B cell (primary cell): ENCODE data around the gene CYB5D1. TPM values are rescaled to one million over a fixed set of nuclear protein-coding genes. Genes with fewer than 3 reads are reported as not detected.

Experiments
- ATAC-seq: fragments of 200-7000 bp; cut with Tn5 transposase; one replicate; pipeline ENCODE4 v1.10.0; 2021; ENCODE audit warnings: low read depth, mild to moderate bottlenecking, moderate number of reproducible peaks, moderate library complexity
- CTCF ChIA-PET: fragments of 350-600 bp; sonication (Branson Sonifier 250); formaldehyde crosslinking; loops from one replicate; lab custom pipeline; 2021; ENCODE audit warnings: antibody characterized with exemption, inconsistent platforms; lab: Charles Lee
- POLR2A ChIA-PET: fragments of 350-600 bp; sonication (Branson Sonifier 250); formaldehyde crosslinking; loops from one replicate; lab custom pipeline; 2021; ENCODE audit warnings: antibody characterized with exemption; lab: Charles Lee
- DNase-seq: peaks from one replicate; pipeline ENCODE4 v3.0.0; 2013
- H2AFZ ChIP-seq: 2 replicates; pipeline ENCODE4 v1.6.1; 2012; ENCODE audit warnings: mild to moderate bottlenecking, low read depth, low read length; ENCODE audit not compliant: insufficient read depth, poor library complexity, severe bottlenecking
- H3K27ac ChIP-seq, 2 donors: 1 replicate in 1 of 2; 2 replicates in 1 of 2; pipeline ENCODE4 v1.5.1; 2012 to 2013; ENCODE audit warnings: low read length in 2 of 2, mild to moderate bottlenecking in 2 of 2, moderate library complexity in 1 of 2
- H3K27me3 ChIP-seq, 4 experiments: fragments of 200-600 bp in 1 of 4; sonication (generic) in 1 of 4; replicated peaks in 1 of 4; 1 replicate in 2 of 4; 2 replicates in 2 of 4; pipeline versions ENCODE4 v1.6.1 to v1.7.0; 2013 to 2016; ENCODE audit warnings: low read length in 3 of 4, mild to moderate bottlenecking in 2 of 4, mixed read lengths in 1 of 4, moderate library complexity in 1 of 4; ENCODE audit not compliant: insufficient read depth in 4 of 4, control insufficient read depth in 3 of 4; ENCODE audit errors: control extremely low read depth in 1 of 4
- H3K36me3 ChIP-seq, 2 experiments: replicated peaks in 1 of 2; 1 replicate in 1 of 2; 2 replicates in 1 of 2; pipeline versions ENCODE4 v1.6.1 to v1.7.1; 2013; ENCODE audit warnings: low read length in 1 of 2; ENCODE audit not compliant: insufficient read depth in 2 of 2, control insufficient read depth in 1 of 2; ENCODE audit errors: control extremely low read depth in 1 of 2, extremely low read depth in 1 of 2
- H3K4me1 ChIP-seq, 2 donors: fragments of 200-600 bp in 1 of 2; sonication (generic) in 1 of 2; 1 replicate in 1 of 2; 2 replicates in 1 of 2; pipeline versions ENCODE4 v1.5.1 to v1.6.1; 2013 to 2017; ENCODE audit warnings: low read length in 2 of 2; ENCODE audit not compliant: control insufficient read depth in 2 of 2, insufficient read depth in 2 of 2
- H3K4me2 ChIP-seq: replicated peaks from 2 replicates; pipeline ENCODE3; 2012; ENCODE audit warnings: mild to moderate bottlenecking, low read depth, low read length; ENCODE audit not compliant: poor library complexity, severe bottlenecking
- H3K4me3 ChIP-seq, 5 experiments: fragments of 200-600 bp in 1 of 5; sonication (generic) in 1 of 5; 1 replicate in 3 of 5; 2 replicates in 2 of 5; pipeline versions ENCODE4 v1.5.1 to v1.7.0; 2011 to 2016; ENCODE audit warnings: low read length in 4 of 5, mild to moderate bottlenecking in 4 of 5, low read depth in 2 of 5, control low read depth in 1 of 5, moderate library complexity in 1 of 5; ENCODE audit not compliant: insufficient read depth in 1 of 5; ENCODE audit errors: control extremely low read depth in 1 of 5, extremely low read depth in 1 of 5
- H3K79me2 ChIP-seq: fragments of 200-600 bp; sonication (generic); one replicate; pipeline ENCODE4 v1.6.0; 2016; ENCODE audit warnings: low read length; ENCODE audit not compliant: control insufficient read depth, insufficient read depth
- H3K9ac ChIP-seq: fragments of 200-600 bp; sonication (generic); 2 replicates; pipeline ENCODE4 v1.6.1; 2017; ENCODE audit warnings: mild to moderate bottlenecking, low read length, moderate library complexity
- H3K9me3 ChIP-seq, 3 donors: one replicate each; pipeline versions ENCODE4 v1.6.1 to v1.7.1; 2013; ENCODE audit warnings: low read length in 2 of 3; ENCODE audit not compliant: control insufficient read depth in 2 of 3, insufficient read depth in 1 of 3; ENCODE audit errors: control extremely low read depth in 1 of 3
- H4K20me1 ChIP-seq: 2 replicates; pipeline ENCODE4 v1.6.0; 2012; ENCODE audit warnings: mild to moderate bottlenecking, low read length; ENCODE audit not compliant: insufficient read depth, control insufficient read depth, poor library complexity, severe bottlenecking
- H3K27ac Mint-ChIP-seq: one replicate; pipeline ENCODE4 v1.8.0; 2021; ENCODE audit warnings: mixed read lengths
- H3K27me3 Mint-ChIP-seq: one replicate; pipeline ENCODE4 v1.8.0; 2021; ENCODE audit warnings: mixed read lengths
- H3K4me1 Mint-ChIP-seq: one replicate; pipeline ENCODE4 v1.8.0; 2021; ENCODE audit warnings: mixed read lengths
- H3K4me3 Mint-ChIP-seq: one replicate; pipeline ENCODE4 v1.8.0; 2021; ENCODE audit warnings: mixed read lengths
- H3K9me3 Mint-ChIP-seq: one replicate; pipeline ENCODE4 v1.8.0; 2022; ENCODE audit warnings: mixed read lengths; ENCODE audit not compliant: insufficient read depth
- CTCF ChIP-seq: fragments of 200-600 bp; IDR thresholded peaks from one replicate; pipeline ENCODE4 v1.8.0; 2022; ENCODE audit warnings: antibody characterized with exemption, mild to moderate bottlenecking
- EZH2 ChIP-seq: IDR thresholded peaks from 2 replicates; pipeline ENCODE4 v1.6.1; 2012; ENCODE audit warnings: borderline replicate concordance, low read depth, mild to moderate bottlenecking, moderate library complexity, low read length; ENCODE audit not compliant: insufficient read depth, poor library complexity, severe bottlenecking
- WGBS: methylation state at CpG from one replicate; pipeline ENCODE4 v1.1.5; 2013; ENCODE audit warnings: missing lambda C conversion rate; ENCODE audit not compliant: insufficient coverage; 5-methylcytosine and 5-hydroxymethylcytosine counted together
- intact Hi-C: fragments of 100-400 bp; cut with micrococcal nuclease; formaldehyde crosslinking; loops from one replicate; pipeline ENCODE4 v1.10.0; 2022
- polyA plus RNA-seq: library from polyadenylated mRNA; depleted of rRNA; stranded (reverse); fragments of >200 nt; gene quantifications from 2 replicates; pipeline ENCODE4 v1.2.3, GENCODE V29; 2012
- total RNA-seq, 2 donors: library from RNA; stranded (reverse); fragments of 120-200 nt in 1 of 2; gene quantifications; 1 replicate in 1 of 2; 2 replicates in 1 of 2; pipeline versions ENCODE4 v1.2.3 to v1.2.4, GENCODE V29; 2013 to 2022

The CYB5D1 gene
- total and polyA plus RNA-seq, 2 donors (not counting 1 experiment from before 2014, with no cell fraction given) = 6.3 to 10.2 TPM

- H3K27me3 Mint-ChIP-seq = no peaks in the 10 kb centered on the region
- Histone ChIP-seq H3K9ac (peak overlapping the region; percentile 100), H3K27ac (peak overlapping the region; percentile 100), H3K9me3 (no peaks in the 10 kb centered on the region), H3K4me2 (peak overlapping the region; percentile 100), H3K79me2 (peaks cover 31% of the 10 kb centered on the region), H4K20me1 (peaks cover 59% of the 10 kb centered on the region), H3K4me3 (peak overlapping the region; percentile 72 to 95 (median 93)), H3K27me3 (no peaks in the 10 kb centered on the region), H3K36me3 (peaks cover 0 to 20% of the 10 kb centered on the region in 2 experiments), H3K4me1 (peaks cover 27 to 57% of the 10 kb centered on the region in 2 donors), H2AFZ (peak overlapping the region; percentile 11)
- intact Hi-C loops = loop anchor here (1.0 to 10.0 kb wide), 6 partner anchors 8 to 403 kb away; partner anchors contain the start of genes FXR2, NAA38, TP53 and WRAP53
- H3K27ac Mint-ChIP-seq = peak overlapping the region; percentile 100
- no peak for TF ChIP-seq CTCF
- TF ChIP-seq EZH2 = no peak
- DNase-seq = peak; percentile 97
- WGBS = under 1% methylated on average over 42 of the region's 61 CpGs
- ATAC-seq = peak; percentile 42
- ChIA-PET CTCF (interaction anchor here (0.6 to 5.7 kb wide), 7 partner anchors 7 to 146 kb away, joined by 3 to 53 read pairs (median 5); partner anchors contain the start of genes CYB5D1, KDM6B, NAA38 and RNF227), POLR2A (interaction anchor here (0.6 to 2.7 kb wide), 5 partner anchors 9 to 283 kb away, joined by 3 to 14 read pairs (median 6); partner anchors contain the start of genes CYB5D1, KDM6B, NAA38 and TP53)
- H3K4me3 Mint-ChIP-seq = peak overlapping the region; percentile 100
- H3K4me1 Mint-ChIP-seq = peaks cover 48% of the 10 kb centered on the region
- no peaks in the 10 kb centered on the region for H3K9me3 Mint-ChIP-seq
These were observed 14.1 kb upstream of the CYB5D1 start for GRCh38 chr17:7843536-7844291.
